Large intestine (tissue), 3 donors: ENCODE measurements around the gene UGT1A10. TPM values are rescaled to one million over a fixed set of nuclear protein-coding genes. Genes with fewer than 3 reads are reported as not detected.

Experiments
- DNase-seq, 2 donors: peaks; one replicate each; pipeline versions ENCODE4 v3.0.0 to v3.0.0-alpha.2; 2013
- H3K27ac ChIP-seq: one replicate; pipeline ENCODE4 v1.5.1; 2013; ENCODE audit warnings: low read length
- H3K27me3 ChIP-seq: 2 replicates; pipeline ENCODE4 v1.6.1; 2013; ENCODE audit warnings: low read length; ENCODE audit not compliant: control insufficient read depth, insufficient read depth
- H3K36me3 ChIP-seq: 2 replicates; pipeline ENCODE4 v1.6.1; 2013; ENCODE audit warnings: low read length; ENCODE audit not compliant: control insufficient read depth, insufficient read depth
- H3K4me1 ChIP-seq: one replicate; pipeline ENCODE4 v1.6.1; 2013; ENCODE audit warnings: low read length; ENCODE audit not compliant: control insufficient read depth, insufficient read depth
- H3K4me3 ChIP-seq: one replicate; pipeline ENCODE4 v1.5.1; 2013; ENCODE audit warnings: low read length
- H3K9me3 ChIP-seq: one replicate; pipeline ENCODE4 v1.6.1; 2013; ENCODE audit warnings: mild to moderate bottlenecking, low read depth, low read length, moderate library complexity; ENCODE audit not compliant: control insufficient read depth
- whole genome bisulfite sequencing: methylation state at CpG from one replicate; pipeline ENCODE4 v1.1.5; 2013; ENCODE audit warnings: low lambda C conversion rate; ENCODE audit not compliant: insufficient coverage; 5-methylcytosine and 5-hydroxymethylcytosine counted together
- polyA plus RNA-seq: library from polyadenylated mRNA; unstranded; fragments of 120-200 nt; gene quantifications from one replicate; pipeline ENCODE4 v1.2.1, GENCODE V29; 2013

UGT1A10 gene
- polyA plus RNA-seq, 1 donor: 0.06 TPM

DNA sequence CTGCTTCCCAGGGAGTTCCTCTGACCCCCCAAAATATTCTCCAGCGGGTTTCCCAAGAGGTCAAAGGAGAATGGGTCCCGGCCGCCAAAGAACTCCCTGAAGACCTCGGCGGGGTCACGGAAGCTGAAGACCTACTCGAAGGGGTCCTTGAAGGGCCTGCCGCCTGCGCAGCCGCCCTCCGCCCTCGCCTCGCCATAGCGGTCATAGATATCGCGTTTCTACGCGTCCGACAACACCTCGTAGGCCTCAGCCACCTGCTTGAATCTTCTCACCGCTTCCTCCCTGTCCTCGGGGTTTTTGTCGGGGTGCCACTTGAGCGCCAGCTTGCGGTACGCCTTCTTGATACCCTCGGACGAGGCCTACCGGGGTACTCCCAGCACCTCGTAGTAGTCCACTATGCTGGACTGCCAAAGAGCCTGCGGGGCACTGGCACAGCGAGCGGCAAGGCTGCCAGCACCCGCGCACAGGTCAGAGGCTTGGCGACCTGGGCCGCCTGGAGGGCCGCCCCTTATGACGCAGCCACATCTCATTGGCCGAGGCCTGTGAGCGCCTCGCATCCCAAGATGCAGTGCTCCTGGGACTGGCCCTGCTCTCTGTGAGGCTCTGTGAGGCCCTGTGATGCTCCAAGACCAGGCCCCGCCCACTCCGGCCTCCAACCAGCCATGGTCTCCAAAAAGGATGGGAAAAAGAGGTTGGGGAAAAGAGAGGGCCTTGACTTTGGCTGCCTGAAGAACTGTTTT, 118.8 kb downstream of the UGT1A10 start:
- no peak for DNase-seq
- H3K4me3 ChIP-seq: no peak overlapping the region
- no peak overlapping the region for H3K27ac ChIP-seq
- H3K9me3 ChIP-seq: peaks cover 16% of the 10 kb centered on the region
- WGBS: no CpG with 5 or more reads among the region's 44 CpGs
- no peaks in the 10 kb centered on the region for H3K36me3 ChIP-seq
- H3K27me3 ChIP-seq: no peaks in the 10 kb centered on the region
- peaks cover 29% of the 10 kb centered on the region for H3K4me1 ChIP-seq

DNA sequence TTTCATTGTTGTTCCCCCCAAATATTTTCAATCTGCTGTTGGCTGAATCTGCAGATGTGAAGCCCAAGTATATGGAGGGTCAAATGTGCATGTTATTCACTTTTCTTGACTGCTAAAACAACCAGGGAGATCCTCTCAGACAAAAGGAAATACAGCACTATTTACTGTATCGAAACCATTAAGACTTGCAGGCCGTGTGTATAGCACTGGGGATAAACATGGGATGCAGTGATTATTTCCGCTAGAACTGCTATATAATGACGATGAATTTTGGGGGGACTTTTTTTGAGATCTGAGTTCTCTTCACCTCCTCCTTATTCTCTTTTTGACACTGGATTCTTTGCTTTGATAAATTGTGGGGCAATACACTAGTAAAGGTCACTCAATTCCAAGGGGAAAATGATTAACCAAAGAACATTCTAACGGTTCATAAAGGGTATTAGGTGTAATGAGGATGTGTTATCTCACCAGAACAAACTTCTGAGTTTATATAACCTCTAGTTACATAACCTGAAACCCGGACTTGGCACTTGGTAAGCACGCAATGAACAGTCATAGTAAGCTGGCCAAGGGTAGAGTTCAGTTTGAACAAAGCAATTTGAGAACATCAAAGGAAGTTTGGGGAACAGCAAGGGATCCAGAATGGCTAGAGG, 120.3 kb downstream of the UGT1A10 start:
- Histone ChIP-seq H3K27ac (peak overlapping the region; percentile 77), H3K4me3 (no peak overlapping the region), H3K36me3 (no peaks in the 10 kb centered on the region), H3K27me3 (no peaks in the 10 kb centered on the region), H3K4me1 (peaks cover 43% of the 10 kb centered on the region), H3K9me3 (peaks cover 14% of the 10 kb centered on the region)
- WGBS: 17% methylated on average over 2 of the region's 7 CpGs
- DNase-seq: peak; percentile 80 to 93

DNA sequence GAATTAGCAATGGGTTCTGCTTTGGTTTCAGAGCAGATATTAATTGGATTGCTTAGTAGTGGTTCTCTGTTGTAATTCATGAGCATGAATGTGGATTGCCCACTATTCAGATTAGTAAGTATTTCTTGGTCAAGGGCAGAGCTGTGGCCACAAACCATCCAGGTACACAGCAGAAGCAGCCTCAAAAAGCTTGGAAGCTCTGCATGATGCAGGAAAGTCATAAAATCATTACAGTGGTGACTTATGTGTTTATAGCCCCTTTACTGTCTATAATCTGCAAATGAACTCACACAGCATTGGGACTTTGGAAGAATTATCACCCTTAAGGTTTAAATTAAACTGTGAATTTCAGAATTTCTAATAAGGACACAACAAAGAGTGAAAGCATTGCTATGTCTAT, 121.9 kb downstream of the UGT1A10 start:
- peak overlapping the region; percentile 77 for H3K27ac ChIP-seq
- H3K4me3 ChIP-seq: no peak overlapping the region
- H3K27me3 ChIP-seq: no peaks in the 10 kb centered on the region
- H3K36me3 ChIP-seq: no peaks in the 10 kb centered on the region
- peaks cover 14% of the 10 kb centered on the region for H3K9me3 ChIP-seq
- DNase-seq: peak; percentile 42 to 82
- peaks cover 48% of the 10 kb centered on the region for H3K4me1 ChIP-seq

DNA sequence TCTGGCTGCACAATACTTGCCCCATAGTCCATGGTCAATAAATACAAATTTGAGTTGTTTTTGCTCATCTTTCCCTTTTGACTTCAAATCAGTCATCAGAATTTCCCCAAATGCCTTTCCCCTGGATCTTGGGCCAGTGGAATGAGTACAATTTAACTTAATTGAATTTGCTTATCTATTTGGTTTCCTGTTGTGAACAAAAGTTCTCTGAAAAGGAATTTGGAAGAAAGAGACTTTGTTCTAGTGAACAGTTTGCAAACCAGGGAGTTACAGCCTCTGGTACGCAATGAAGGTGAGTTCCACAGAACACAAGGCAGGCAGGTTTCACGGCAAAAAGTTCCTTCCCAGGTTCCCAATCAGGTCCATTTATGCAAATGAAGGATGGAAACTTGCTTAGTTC, 122.6 kb downstream of the UGT1A10 start:
- Histone ChIP-seq H3K4me1 (peaks cover 55% of the 10 kb centered on the region), H3K9me3 (peaks cover 14% of the 10 kb centered on the region), H3K4me3 (no peak overlapping the region), H3K27me3 (no peaks in the 10 kb centered on the region), H3K27ac (peak overlapping the region; percentile 77), H3K36me3 (no peaks in the 10 kb centered on the region)
- no CpG with 5 or more reads among the region's 2 CpGs for WGBS
- peak in 1 of 2 donors; percentile 21 for DNase-seq

DNA sequence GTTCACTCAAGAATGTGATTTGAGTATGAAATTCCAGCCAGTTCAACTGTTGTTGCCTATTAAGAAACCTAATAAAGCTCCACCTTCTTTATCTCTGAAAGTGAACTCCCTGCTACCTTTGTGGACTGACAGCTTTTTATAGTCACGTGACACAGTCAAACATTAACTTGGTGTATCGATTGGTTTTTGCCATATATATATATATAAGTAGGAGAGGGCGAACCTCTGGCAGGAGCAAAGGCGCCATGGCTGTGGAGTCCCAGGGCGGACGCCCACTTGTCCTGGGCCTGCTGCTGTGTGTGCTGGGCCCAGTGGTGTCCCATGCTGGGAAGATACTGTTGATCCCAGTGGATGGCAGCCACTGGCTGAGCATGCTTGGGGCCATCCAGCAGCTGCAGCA, 123.8 kb downstream of the UGT1A10 start, which contains the start of gene UGT1A1:
Gene UGT1A1, plus strand, starts transcription at position 228 of the 400 bp plus-strand sequence. Its CDS starts 18 bp downstream, at position 246.
- peak; percentile 41 to 85 for DNase-seq
- WGBS: no CpG with 5 or more reads among the region's 6 CpGs
- Histone ChIP-seq H3K36me3 (no peaks in the 10 kb centered on the region), H3K4me3 (no peak within 1 kb of the TSS), H3K4me1 (peaks cover 64% of the 10 kb centered on the region), H3K27me3 (no peaks in the 10 kb centered on the region), H3K27ac (peak within 1 kb of the TSS; percentile 77), H3K9me3 (peaks cover 10% of the 10 kb centered on the region)

DNA sequence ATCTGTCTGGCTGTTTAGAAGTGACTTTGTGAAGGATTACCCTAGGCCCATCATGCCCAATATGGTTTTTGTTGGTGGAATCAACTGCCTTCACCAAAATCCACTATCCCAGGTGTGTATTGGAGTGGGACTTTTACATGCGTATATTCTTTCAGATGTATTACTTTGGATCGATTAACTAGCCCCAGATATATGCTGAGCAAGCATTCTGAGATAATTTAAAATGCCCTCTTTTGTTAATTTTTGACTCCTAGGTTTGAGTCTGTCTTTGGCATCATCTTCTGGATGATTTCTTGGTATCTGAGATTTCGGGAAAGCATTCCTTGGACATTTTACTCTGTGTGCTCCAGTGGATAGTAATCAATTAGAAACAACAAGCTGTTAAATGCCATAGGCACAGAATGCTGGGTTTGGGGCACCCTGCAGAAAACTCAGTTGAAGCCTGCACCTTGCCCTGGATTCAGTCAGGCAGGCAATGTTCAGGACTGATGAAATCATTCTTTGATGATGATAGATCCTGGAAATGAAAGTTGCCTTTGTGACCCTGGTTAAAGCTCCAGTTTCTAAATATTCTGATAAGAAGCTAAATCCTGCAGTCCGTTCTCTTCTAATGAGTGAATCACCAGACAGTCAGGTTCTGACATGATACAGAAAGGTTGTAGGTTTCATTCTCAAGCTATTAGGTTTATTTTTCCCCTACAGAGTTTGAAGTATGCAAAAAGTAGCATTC, 125.0 kb downstream of the UGT1A10 start:
- Histone ChIP-seq H3K9me3 (peaks cover 10% of the 10 kb centered on the region), H3K4me3 (no peak overlapping the region), H3K4me1 (peaks cover 62% of the 10 kb centered on the region), H3K27ac (peak overlapping the region; percentile 56), H3K27me3 (no peaks in the 10 kb centered on the region), H3K36me3 (no peaks in the 10 kb centered on the region)
- peak; percentile 49 to 77 for DNase-seq
- WGBS: 80% methylated on average over 1 of the region's 4 CpGs

DNA sequence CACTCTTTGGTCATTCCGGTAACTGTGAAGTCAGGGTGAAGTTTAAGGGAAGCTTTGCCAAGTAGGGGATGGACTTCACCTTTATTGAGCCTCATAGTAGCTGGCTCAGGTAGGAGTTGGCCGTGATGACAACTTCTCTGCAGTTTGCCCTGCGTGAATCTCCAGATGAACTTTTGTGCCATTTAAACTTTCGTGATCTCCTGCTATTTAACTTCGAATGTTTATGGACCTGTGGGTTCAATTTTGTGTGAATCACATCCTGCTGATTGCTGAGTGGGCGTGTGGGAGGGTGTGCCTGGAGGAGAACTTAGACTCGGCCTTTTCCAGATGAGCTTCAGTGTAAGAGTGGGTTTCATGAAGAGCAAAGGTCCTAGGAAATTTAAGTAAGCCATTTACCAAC, 128.0 kb downstream of the UGT1A10 start:
- H3K9me3 ChIP-seq: peaks cover 10% of the 10 kb centered on the region
- no peak overlapping the region for H3K4me3 ChIP-seq
- peak; percentile 45 to 87 for DNase-seq
- H3K27ac ChIP-seq: peak overlapping the region; percentile 64
- H3K4me1 ChIP-seq: peaks cover 42% of the 10 kb centered on the region
- 12% methylated on average over 3 of the region's 7 CpGs for WGBS
- H3K27me3 ChIP-seq: no peaks in the 10 kb centered on the region
- H3K36me3 ChIP-seq: no peaks in the 10 kb centered on the region

DNA sequence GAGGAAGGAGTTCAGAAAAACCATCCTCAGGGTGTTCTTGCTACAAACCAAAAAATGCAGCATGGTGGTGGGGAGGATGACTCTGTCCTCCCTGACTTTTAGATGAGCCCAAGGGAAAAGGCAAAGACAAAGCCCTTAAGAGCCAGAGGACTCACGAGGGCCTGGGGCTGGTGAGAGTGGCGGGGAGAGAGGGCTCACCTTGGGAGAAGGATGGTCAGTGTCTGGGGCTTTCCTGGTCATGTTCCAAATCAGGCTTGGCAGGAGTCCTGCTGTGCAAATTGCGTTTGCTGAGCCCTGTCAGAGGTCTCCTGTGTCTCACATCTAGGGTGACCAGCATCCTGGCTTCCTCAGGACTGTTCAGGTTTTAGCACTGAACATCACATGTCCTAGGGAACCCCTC, 128.5 kb downstream of the UGT1A10 start:
- Histone ChIP-seq H3K4me3 (no peak overlapping the region), H3K27ac (peak overlapping the region; percentile 64), H3K9me3 (peaks cover 10% of the 10 kb centered on the region), H3K36me3 (no peaks in the 10 kb centered on the region), H3K27me3 (no peaks in the 10 kb centered on the region), H3K4me1 (peaks cover 38% of the 10 kb centered on the region)
- no CpG with 5 or more reads among the region's 3 CpGs for WGBS
- DNase-seq: no peak

DNA sequence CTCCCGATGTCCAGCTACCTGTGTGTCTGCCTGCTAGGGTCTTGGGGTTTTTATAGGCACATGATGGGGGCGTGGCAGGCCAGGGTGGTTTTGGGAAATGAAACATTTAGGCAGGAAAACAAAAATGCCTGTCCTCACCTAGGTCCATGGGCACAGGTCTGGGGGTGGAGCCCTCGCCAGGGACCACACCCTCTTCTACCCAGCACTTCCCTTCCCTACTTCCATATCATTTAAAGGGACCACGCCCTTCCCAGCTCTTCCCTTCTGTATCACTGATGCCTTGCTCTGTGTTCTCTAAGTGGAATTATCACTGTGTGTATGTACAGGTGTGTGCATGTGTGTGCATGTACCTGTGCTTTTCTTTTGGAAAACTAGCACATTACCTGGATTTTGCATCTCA, 130.2 kb downstream of the UGT1A10 start:
- Histone ChIP-seq H3K4me1 (peaks cover 23% of the 10 kb centered on the region), H3K27ac (no peak overlapping the region), H3K9me3 (peaks cover 3% of the 10 kb centered on the region), H3K27me3 (no peaks in the 10 kb centered on the region), H3K4me3 (no peak overlapping the region), H3K36me3 (no peaks in the 10 kb centered on the region)
- no peak for DNase-seq
- no CpG with 5 or more reads among the region's 4 CpGs for WGBS

DNA sequence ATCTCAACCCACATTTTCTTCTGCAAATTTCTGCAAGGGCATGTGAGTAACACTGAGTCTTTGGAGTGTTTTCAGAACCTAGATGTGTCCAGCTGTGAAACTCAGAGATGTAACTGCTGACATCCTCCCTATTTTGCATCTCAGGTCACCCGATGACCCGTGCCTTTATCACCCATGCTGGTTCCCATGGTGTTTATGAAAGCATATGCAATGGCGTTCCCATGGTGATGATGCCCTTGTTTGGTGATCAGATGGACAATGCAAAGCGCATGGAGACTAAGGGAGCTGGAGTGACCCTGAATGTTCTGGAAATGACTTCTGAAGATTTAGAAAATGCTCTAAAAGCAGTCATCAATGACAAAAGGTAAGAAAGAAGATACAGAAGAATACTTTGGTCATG, 131.8 kb downstream of the UGT1A10 start:
- 100% methylated on average over 1 of the region's 4 CpGs for WGBS
- Histone ChIP-seq H3K27me3 (no peaks in the 10 kb centered on the region), H3K9me3 (peaks cover 3% of the 10 kb centered on the region)

More for the DNA sequence above, 131.8 kb downstream of the UGT1A10 start:
- Histone ChIP-seq H3K4me1 (peaks cover 16% of the 10 kb centered on the region), H3K36me3 (no peaks in the 10 kb centered on the region), H3K4me3 (no peak overlapping the region), H3K27ac (no peak overlapping the region)
- DNase-seq: no peak
